ENCODE measurements around the gene RGL1.
A peak's percentile ranks its signal among the peaks of the same experiment; 100 is the strongest.

RGL1 gene

DNA sequence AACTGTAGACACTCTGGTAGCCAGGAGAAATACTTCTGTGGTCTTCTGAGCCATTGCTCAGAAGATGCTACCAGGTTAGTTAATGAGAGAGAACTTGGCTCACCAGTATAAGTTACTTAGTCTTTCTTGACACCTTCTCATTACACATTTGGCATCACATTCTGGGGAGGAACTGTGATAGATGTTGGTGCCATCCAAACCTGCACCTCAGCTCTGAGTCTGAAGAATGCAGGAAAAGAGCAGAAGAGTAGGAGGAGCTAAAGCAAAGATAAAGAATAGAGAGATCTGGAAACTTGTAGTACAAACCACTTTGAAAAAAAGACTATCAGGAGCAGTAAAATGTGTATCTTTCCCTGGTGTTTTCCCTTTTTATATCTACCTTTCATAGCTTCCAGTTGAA is 58.9 kb downstream of the RGL1 start:
- no peaks in the 10 kb centered on the region for H3K9me3 ChIP-seq (ENCODE audit: control insufficient read depth, low read length)
- H3K4me1 ChIP-seq (ENCODE audit: control insufficient read depth, insufficient read depth, low read length, poor library complexity, severe bottlenecking), result peaks cover 2% of the 10 kb centered on the region
- H3K27ac ChIP-seq (ENCODE audit: low read depth, low read length, severe bottlenecking), result no peak overlapping the region
- H3K36me3 ChIP-seq (ENCODE audit: control insufficient read depth, insufficient read depth, low read length), result peaks cover 46% of the 10 kb centered on the region
- H3K4me3 ChIP-seq (ENCODE audit: extremely low read depth, insufficient read depth, low read length, poor library complexity, severe bottlenecking), result no peak overlapping the region

DNA sequence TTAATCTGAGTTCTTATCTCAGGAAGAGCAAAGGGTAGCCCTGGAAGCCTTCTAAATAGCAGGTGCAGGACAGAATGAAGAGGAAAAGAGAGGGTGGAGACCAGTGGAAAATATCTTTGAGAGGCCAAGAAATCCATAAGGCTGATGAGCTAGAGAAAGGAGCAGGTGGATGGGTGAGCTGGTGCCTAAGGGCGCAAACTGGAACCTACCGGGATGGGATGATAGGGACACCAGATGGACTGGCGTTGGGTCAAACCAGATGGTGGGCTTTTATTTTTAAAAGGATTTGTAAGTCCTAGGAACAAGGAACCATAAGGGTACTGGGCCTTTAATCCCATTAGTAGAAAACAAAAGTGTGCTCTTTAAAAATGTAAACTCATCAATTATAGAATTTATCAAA is 59.7 kb downstream of the RGL1 start:
- 95 to 100% methylated on average over 2 to 3 of the region's 3 CpGs for WGBS, 2 experiments (ENCODE audit: insufficient coverage in 2 of 2)
- Histone ChIP-seq H3K4me3 (ENCODE audit: extremely low read depth, insufficient read depth, low read length, poor library complexity, severe bottlenecking) (no peak overlapping the region), H3K36me3 (ENCODE audit: control insufficient read depth, insufficient read depth, low read length) (peaks cover 51% of the 10 kb centered on the region), H3K4me1 (ENCODE audit: control insufficient read depth, insufficient read depth, low read length, poor library complexity, severe bottlenecking) (peaks cover 2% of the 10 kb centered on the region), H3K9me3 (ENCODE audit: control insufficient read depth, low read length) (no peaks in the 10 kb centered on the region), H3K27ac (ENCODE audit: low read depth, low read length, severe bottlenecking) (no peak overlapping the region)

DNA sequence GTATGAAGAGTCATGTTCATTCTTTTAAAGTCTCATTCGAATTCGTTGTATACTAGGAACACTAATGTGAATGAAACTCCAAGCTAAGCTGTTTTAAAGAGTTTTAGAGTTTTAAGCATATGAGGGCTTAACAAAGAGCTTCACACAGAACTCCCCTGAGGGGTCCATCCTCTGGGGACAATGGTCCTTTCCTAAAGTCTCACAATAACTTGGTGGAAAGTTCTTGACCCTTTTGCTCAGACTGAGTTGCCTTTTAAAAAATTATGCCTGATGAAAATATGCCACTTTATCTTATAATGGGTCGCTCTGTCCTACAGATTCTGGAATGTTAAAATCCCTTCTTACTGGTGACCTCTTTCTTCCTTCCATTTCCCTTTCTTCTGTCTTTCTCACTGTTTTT is 64.3 kb downstream of the RGL1 start:
- Histone ChIP-seq H3K4me1 (ENCODE audit: control insufficient read depth, insufficient read depth, low read length, poor library complexity, severe bottlenecking) (peaks cover 9% of the 10 kb centered on the region), H3K9me3 (ENCODE audit: control insufficient read depth, low read length) (no peaks in the 10 kb centered on the region), H3K4me3 (ENCODE audit: extremely low read depth, insufficient read depth, low read length, poor library complexity, severe bottlenecking) (no peak overlapping the region), H3K27ac (ENCODE audit: low read depth, low read length, severe bottlenecking) (peak overlapping the region; percentile 55), H3K36me3 (ENCODE audit: control insufficient read depth, insufficient read depth, low read length) (peaks cover 48% of the 10 kb centered on the region)
- 87 to 92% methylated on average over 3 of the region's 3 CpGs for WGBS, 2 experiments (ENCODE audit: insufficient coverage in 2 of 2)

DNA sequence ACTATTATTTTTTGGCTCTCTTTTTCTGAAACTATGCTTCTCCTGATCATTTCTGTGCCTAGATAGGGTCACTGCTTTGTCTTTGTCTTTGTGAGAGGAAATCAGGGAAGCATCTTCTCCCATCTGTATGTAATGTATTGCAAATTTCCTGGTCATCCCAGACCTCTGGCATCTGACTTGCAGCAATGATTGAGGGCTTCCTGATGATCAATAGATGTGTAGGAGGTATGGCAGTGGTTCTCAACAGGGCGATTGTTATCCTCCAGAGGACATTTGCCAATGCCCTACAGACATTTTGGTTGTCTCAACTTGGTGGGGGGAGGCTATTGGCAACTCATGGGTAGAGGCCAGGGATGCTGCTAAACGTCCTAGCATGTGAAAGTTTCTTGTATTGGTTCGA is 64.7 kb downstream of the RGL1 start:
- no peak overlapping the region for H3K4me3 ChIP-seq (ENCODE audit: extremely low read depth, insufficient read depth, low read length, poor library complexity, severe bottlenecking)
- WGBS, 2 experiments (ENCODE audit: insufficient coverage in 2 of 2), result 93 to 100% methylated on average over 1 to 3 of the region's 3 CpGs

DNA sequence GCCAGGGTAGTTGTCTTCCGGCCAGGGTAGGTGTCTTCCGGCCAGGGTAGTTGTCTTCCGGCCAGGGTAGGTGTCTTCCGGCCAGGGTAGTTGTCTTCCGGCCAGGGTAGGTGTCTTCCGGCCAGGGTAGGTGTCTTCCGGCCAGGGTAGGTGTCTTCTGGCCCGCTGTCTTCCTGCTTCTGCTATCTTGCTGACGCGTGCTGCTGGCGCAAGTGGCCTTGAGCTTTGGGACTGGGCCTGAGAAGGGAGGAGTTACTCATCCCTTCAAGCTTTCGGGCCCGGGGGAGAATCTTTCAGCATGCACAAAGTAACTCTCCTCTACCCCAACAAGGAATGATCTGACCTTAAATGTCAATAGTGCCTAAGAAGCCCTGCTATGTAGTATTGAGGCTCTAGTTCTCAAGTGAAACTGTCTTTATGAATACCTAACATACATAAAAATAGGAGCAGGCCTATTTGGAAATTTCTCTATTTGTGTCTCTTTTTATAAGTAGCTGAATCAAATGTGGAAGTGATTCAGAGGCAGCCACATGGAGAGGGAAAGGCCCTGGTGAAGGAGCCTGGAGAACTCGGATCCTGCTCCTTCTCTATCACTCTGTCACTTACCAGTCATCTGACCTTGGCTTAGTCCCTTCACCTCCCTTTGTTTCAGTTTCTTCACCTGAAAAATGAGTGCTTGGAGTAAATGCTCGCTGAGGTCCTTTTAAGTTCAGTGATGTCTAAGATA is 65.6 kb downstream of the RGL1 start:
- H3K4me3 ChIP-seq (ENCODE audit: extremely low read depth, insufficient read depth, low read length, poor library complexity, severe bottlenecking), result no peak overlapping the region
- H3K27ac ChIP-seq (ENCODE audit: low read depth, low read length, severe bottlenecking), result peak overlapping the region; percentile 64
- WGBS, 2 experiments (ENCODE audit: insufficient coverage in 2 of 2), result 90 to 93% methylated on average over 3 to 4 of the region's 15 CpGs
- H3K4me1 ChIP-seq (ENCODE audit: control insufficient read depth, insufficient read depth, low read length, poor library complexity, severe bottlenecking), result peaks cover 9% of the 10 kb centered on the region
- H3K9me3 ChIP-seq (ENCODE audit: control insufficient read depth, low read length), result no peaks in the 10 kb centered on the region
- peaks cover 55% of the 10 kb centered on the region for H3K36me3 ChIP-seq (ENCODE audit: control insufficient read depth, insufficient read depth, low read length)

More for the DNA sequence above, 64.7 kb downstream of the RGL1 start:
- peak overlapping the region; percentile 55 for H3K27ac ChIP-seq (ENCODE audit: low read depth, low read length, severe bottlenecking)
- no peaks in the 10 kb centered on the region for H3K9me3 ChIP-seq (ENCODE audit: control insufficient read depth, low read length)
- H3K36me3 ChIP-seq (ENCODE audit: control insufficient read depth, insufficient read depth, low read length), result peaks cover 52% of the 10 kb centered on the region
- H3K4me1 ChIP-seq (ENCODE audit: control insufficient read depth, insufficient read depth, low read length, poor library complexity, severe bottlenecking), result peaks cover 9% of the 10 kb centered on the region

DNA sequence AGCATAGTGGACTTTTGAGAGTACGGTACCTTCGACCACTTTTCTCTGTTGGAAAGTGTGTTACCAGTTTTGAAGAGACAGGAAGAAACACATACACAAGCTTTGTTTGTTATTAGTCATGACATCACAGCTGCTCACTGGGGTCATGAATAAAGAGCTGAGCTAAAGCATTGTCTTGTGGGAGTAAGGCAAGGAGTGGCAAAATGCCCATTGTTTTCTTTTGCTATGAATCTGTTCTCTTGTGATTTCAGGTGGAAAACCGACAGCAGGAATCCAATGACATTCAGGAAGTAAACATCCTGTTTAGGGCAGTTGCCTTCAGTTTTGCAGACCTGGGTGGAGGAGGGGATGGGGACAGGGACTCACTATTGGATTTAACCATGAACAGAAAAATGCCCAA is 66.2 kb downstream of the RGL1 start:
- 29 to 68% methylated on average over 1 to 3 of the region's 3 CpGs for WGBS, 2 experiments (ENCODE audit: insufficient coverage in 2 of 2)
- peak overlapping the region; percentile 64 for H3K27ac ChIP-seq (ENCODE audit: low read depth, low read length, severe bottlenecking)
- H3K9me3 ChIP-seq (ENCODE audit: control insufficient read depth, low read length), result no peaks in the 10 kb centered on the region
- H3K4me1 ChIP-seq (ENCODE audit: control insufficient read depth, insufficient read depth, low read length, poor library complexity, severe bottlenecking), result peaks cover 9% of the 10 kb centered on the region
- H3K4me3 ChIP-seq (ENCODE audit: extremely low read depth, insufficient read depth, low read length, poor library complexity, severe bottlenecking), result no peak overlapping the region
- H3K36me3 ChIP-seq (ENCODE audit: control insufficient read depth, insufficient read depth, low read length), result peaks cover 53% of the 10 kb centered on the region

DNA sequence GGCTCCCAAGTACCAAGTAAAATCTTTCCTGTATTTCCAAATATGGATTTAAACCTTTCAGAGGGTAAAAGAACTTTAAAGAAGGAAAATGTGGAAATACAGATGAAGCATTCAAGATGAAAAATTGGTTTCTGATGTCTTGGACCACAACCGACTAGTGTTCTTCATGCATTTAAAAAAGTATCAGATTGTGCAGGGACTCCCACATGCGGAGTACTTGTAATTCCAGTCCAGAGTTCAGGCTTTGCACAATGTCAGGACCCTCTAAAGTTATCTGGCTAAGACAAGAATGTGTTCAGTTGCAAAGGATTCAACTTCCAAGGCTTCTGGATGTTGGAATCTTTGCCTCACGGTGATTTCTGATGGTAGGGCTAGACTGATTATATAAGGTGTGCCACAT is 66.7 kb downstream of the RGL1 start:
- WGBS, 2 experiments (ENCODE audit: insufficient coverage in 2 of 2), result 90 to 93% methylated on average over 2 of the region's 3 CpGs
- Histone ChIP-seq H3K4me3 (ENCODE audit: extremely low read depth, insufficient read depth, low read length, poor library complexity, severe bottlenecking) (no peak overlapping the region), H3K27ac (ENCODE audit: low read depth, low read length, severe bottlenecking) (peak overlapping the region; percentile 64), H3K36me3 (ENCODE audit: control insufficient read depth, insufficient read depth, low read length) (peaks cover 50% of the 10 kb centered on the region), H3K4me1 (ENCODE audit: control insufficient read depth, insufficient read depth, low read length, poor library complexity, severe bottlenecking) (peaks cover 8% of the 10 kb centered on the region), H3K9me3 (ENCODE audit: control insufficient read depth, low read length) (no peaks in the 10 kb centered on the region)

DNA sequence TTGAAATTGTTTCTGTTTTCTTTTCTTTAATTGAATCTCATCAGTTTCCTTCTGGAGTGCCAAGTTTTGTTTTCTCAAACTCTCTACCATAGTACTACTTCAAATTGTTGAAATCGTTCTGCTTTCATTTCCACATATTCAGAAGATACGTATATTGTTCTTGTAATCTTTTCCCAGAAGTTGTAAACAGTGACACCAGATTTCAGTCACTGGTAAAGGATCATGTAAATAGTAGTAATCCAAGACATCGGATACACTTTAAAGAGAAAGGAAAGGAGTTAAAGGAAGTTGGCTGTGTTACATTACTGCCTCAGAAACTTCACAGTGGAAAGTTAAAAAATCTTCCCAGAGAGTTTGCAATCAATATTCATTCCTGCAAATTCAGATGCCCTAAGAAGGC is 67.5 kb downstream of the RGL1 start:
- Histone ChIP-seq H3K4me3 (ENCODE audit: extremely low read depth, insufficient read depth, low read length, poor library complexity, severe bottlenecking) (no peak overlapping the region), H3K4me1 (ENCODE audit: control insufficient read depth, insufficient read depth, low read length, poor library complexity, severe bottlenecking) (peaks cover 7% of the 10 kb centered on the region)
- 83% methylated on average over 1 of the region's 3 CpGs; no CpG with 5 or more reads in 1 of the 2 experiments for WGBS, 2 experiments (ENCODE audit: insufficient coverage in 2 of 2)

DNA sequence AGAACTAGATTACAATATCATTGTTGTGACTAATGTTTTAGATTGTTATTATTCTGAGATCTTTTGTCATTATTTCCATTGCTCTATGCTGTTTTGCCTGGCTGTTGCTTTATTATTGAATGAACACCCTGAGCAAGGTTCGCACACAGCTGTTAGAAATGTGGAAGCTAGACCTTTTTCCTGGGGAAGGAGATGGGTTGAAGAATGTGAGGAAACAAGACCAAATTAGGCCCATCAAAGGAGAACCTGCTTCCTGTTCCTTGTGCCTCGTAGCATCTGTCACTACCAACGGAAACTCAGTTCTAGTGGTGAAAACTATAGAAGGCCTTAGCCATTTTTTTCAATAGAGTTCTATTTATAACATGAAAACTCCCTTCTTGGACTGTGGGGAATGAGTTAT is 68.7 kb downstream of the RGL1 start:
- peaks cover 7% of the 10 kb centered on the region for H3K4me1 ChIP-seq (ENCODE audit: control insufficient read depth, insufficient read depth, low read length, poor library complexity, severe bottlenecking)
- WGBS, 2 experiments (ENCODE audit: insufficient coverage in 2 of 2), result 29 to 83% methylated on average over 1 of the region's 3 CpGs
- no peaks in the 10 kb centered on the region for H3K9me3 ChIP-seq (ENCODE audit: control insufficient read depth, low read length)
- no peak overlapping the region for H3K27ac ChIP-seq (ENCODE audit: low read depth, low read length, severe bottlenecking)
- H3K4me3 ChIP-seq (ENCODE audit: extremely low read depth, insufficient read depth, low read length, poor library complexity, severe bottlenecking), result no peak overlapping the region
- peaks cover 41% of the 10 kb centered on the region for H3K36me3 ChIP-seq (ENCODE audit: control insufficient read depth, insufficient read depth, low read length)

More for the DNA sequence above, 67.5 kb downstream of the RGL1 start:
- peaks cover 45% of the 10 kb centered on the region for H3K36me3 ChIP-seq (ENCODE audit: control insufficient read depth, insufficient read depth, low read length)
- H3K9me3 ChIP-seq (ENCODE audit: control insufficient read depth, low read length), result no peaks in the 10 kb centered on the region
- H3K27ac ChIP-seq (ENCODE audit: low read depth, low read length, severe bottlenecking), result peak overlapping the region; percentile 23

DNA sequence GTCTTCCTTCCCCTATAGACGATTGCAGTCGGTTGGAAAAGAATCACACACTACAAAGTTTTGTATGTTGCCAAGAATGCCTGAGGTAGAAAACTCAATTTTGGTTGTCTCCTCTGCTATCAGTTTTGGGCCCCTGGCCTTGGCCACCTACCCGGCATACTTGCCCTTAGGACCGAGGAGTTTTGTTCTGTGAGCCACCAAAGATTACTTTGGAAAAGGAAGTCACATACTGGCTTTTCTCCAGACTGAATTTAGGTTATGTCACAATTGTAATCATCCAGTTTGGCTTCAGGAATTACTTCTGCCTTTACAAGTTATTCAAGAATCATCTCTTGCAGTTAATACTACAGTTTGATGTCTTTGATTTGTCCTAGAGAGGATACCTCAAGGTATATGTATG is 71.4 kb downstream of the RGL1 start:
- H3K4me1 ChIP-seq (ENCODE audit: control insufficient read depth, insufficient read depth, low read length, poor library complexity, severe bottlenecking), result peaks cover 23% of the 10 kb centered on the region
- 100% methylated on average over 1 to 2 of the region's 4 CpGs for WGBS, 2 experiments (ENCODE audit: insufficient coverage in 2 of 2)

DNA sequence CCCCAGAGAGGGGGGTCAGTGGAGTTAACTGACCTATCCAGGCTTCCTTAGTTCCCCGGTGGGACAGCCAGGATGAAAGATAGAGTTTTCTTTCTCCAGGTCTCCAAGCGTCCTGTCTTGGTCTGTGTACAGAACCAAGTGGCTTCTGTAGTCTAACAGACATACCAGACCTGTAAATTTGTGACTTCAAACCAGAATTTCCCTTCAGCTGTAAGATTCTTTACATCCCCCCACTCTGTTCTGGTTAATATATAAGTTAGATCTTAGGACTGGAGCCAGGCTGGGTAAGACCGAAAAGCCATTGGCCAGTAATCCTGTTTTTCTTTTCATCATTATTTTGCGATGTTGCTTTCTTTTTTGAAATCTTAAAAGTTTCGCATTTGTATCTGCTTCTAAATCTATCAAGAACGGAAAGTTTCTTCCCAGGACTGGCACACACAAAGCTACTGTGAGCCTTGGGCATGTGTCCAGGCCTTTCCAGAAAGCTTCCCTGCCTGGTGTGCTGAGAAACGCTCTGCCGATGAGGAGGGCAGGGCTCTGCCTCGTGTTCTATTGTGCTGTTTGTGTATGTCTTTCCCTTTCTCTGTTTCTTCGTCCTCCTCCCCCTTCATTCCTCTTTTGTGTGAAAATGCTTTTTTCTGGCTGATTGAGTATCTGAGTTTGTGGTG is 72.3 kb downstream of the RGL1 start:
- Histone ChIP-seq H3K27ac (ENCODE audit: low read depth, low read length, severe bottlenecking) (peak overlapping the region; percentile 13), H3K4me1 (ENCODE audit: control insufficient read depth, insufficient read depth, low read length, poor library complexity, severe bottlenecking) (peaks cover 24% of the 10 kb centered on the region), H3K36me3 (ENCODE audit: control insufficient read depth, insufficient read depth, low read length) (peaks cover 39% of the 10 kb centered on the region), H3K9me3 (ENCODE audit: control insufficient read depth, low read length) (no peaks in the 10 kb centered on the region), H3K4me3 (ENCODE audit: extremely low read depth, insufficient read depth, low read length, poor library complexity, severe bottlenecking) (no peak overlapping the region)
- 85 to 94% methylated on average over 6 to 8 of the region's 10 CpGs for WGBS, 2 experiments (ENCODE audit: insufficient coverage in 2 of 2)

More for the DNA sequence above, 71.4 kb downstream of the RGL1 start:
- Histone ChIP-seq H3K9me3 (ENCODE audit: control insufficient read depth, low read length) (no peaks in the 10 kb centered on the region), H3K4me3 (ENCODE audit: extremely low read depth, insufficient read depth, low read length, poor library complexity, severe bottlenecking) (no peak overlapping the region), H3K27ac (ENCODE audit: low read depth, low read length, severe bottlenecking) (no peak overlapping the region), H3K36me3 (ENCODE audit: control insufficient read depth, insufficient read depth, low read length) (peaks cover 38% of the 10 kb centered on the region)
